GM18508 (cell line): Measurements from ENCODE around the gene ZNF146.
A peak's percentile ranks its signal among the peaks of the same experiment; 100 is the strongest.
"Not testable (repeated sequence)": the region's sequence is repeated elsewhere in the genome, so short reads cannot be mapped to it uniquely, and the experiment has no call there.

Experiments
- ATAC-seq: cut with Tn5 transposase; IDR thresholded peaks from one replicate; pipeline ENCODE4 v1.9.1; 2021; ENCODE audit warnings: moderate number of reproducible peaks; ENCODE audit not compliant: insufficient read depth, unreplicated experiment

The ZNF146 gene

GRCh38 chr19:36214386-36215275 lies at the start of gene ZNF146, which contains the start of gene ZNF565:
Gene ZNF146 (plus strand): TSS chr19:36215106. CDS start chr19:36236441, 21,335 bp downstream.
Gene ZNF565 (minus strand): TSS chr19:36214665. CDS start chr19:36201985, 12,680 bp downstream.
- peak; percentile 83 for ATAC-seq

- no peak for ATAC-seq
These were observed 45.7 kb upstream of the ZNF146 start for GRCh38 chr19:36169084-36169760.

- no peak for ATAC-seq
These were observed 42.1 kb upstream of the ZNF146 start for GRCh38 chr19:36172852-36173251.

GRCh38 chr19:36173846-36174245 lies 41.1 kb upstream of the ZNF146 start:
- ATAC-seq, result not testable (repeated sequence)

- ATAC-seq, result not testable (repeated sequence)
These were observed 35.8 kb upstream of the ZNF146 start for GRCh38 chr19:36179077-36179476.

- no peak for ATAC-seq
These were observed 32.2 kb upstream of the ZNF146 start for GRCh38 chr19:36182612-36183244.

GRCh38 chr19:36183245-36183628 lies 31.7 kb upstream of the ZNF146 start:
- no peak for ATAC-seq

- ATAC-seq, result not testable (repeated sequence)
These were observed 28.2 kb upstream of the ZNF146 start for GRCh38 chr19:36186722-36187121.

GRCh38 chr19:36196249-36196648 lies 18.7 kb upstream of the ZNF146 start:
- ATAC-seq, result no peak

GRCh38 chr19:36198119-36198518 lies 16.8 kb upstream of the ZNF146 start:
- ATAC-seq, result no peak

GRCh38 chr19:36201684-36202083 lies 13.2 kb upstream of the ZNF146 start:
- no peak for ATAC-seq

- no peak for ATAC-seq
These were observed 11.6 kb upstream of the ZNF146 start for GRCh38 chr19:36203293-36203692.

- ATAC-seq, result no peak
These were observed 7.2 kb upstream of the ZNF146 start for GRCh38 chr19:36207605-36208252.

GRCh38 chr19:36209372-36209771 lies 5.5 kb upstream of the ZNF146 start:
- ATAC-seq, result no peak

GRCh38 chr19:36210497-36210896 lies 4.4 kb upstream of the ZNF146 start:
- no peak for ATAC-seq

- ATAC-seq, result no peak
These were observed 2.0 kb upstream of the ZNF146 start for GRCh38 chr19:36212895-36213294.

- no peak for ATAC-seq
These were observed 594 bp downstream of the ZNF146 start for GRCh38 chr19:36215276-36216123.

GRCh38 chr19:36221474-36221873 lies 6.6 kb downstream of the ZNF146 start:
- no peak for ATAC-seq

GRCh38 chr19:36222503-36222902 lies 7.6 kb downstream of the ZNF146 start:
- no peak for ATAC-seq
